GM21447 (cell line): ENCODE results near the gene AMN.
"Not testable (repeated sequence)": the region's sequence is repeated elsewhere in the genome, so short reads cannot be mapped to it uniquely, and the experiment has no call there.

Experiments used
- ATAC-seq: cut with Tn5 transposase; IDR thresholded peaks from one replicate; pipeline ENCODE4 v1.9.1; 2021; ENCODE audit not compliant: unreplicated experiment

AMN gene

DNA sequence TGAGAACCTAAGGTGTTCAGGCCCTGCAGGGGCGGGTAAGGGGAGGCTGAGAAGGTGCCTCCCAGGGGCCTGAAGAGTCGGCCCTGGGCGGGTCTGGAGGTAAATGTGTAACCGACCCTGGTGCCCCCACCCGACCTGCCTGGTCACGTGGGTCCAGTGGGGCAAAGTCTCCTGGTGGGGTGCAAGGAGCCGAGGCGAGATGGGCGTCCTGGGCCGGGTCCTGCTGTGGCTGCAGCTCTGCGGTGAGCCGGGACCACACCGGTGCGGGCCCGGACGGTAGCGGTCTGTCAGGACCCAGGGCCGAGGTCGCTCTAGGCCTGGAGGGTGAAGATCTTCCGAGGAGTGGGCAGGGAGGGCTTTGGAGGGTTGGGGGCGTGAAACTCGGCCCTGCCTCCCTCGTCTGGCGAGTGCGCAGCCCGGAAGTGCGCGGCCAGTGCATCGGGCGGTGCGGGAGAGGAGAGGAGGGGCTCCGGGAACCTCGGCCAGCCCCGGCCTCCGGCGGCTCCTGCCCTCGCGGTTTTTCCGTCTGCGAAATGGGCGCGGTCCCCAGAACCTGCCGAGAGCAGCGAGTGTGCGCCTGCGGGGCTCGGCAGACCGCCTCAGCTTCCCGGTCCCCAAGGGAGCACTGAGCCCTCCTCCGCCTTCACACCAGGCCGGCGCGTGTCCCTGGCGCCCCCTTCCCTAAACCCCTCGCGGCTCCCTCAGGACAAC lies at the start of gene AMN:
AMN (plus strand) TSS at position 174 of the 711 bp plus-strand sequence; CDS start at position 200, 26 bp downstream.
- ATAC-seq = no peak

DNA sequence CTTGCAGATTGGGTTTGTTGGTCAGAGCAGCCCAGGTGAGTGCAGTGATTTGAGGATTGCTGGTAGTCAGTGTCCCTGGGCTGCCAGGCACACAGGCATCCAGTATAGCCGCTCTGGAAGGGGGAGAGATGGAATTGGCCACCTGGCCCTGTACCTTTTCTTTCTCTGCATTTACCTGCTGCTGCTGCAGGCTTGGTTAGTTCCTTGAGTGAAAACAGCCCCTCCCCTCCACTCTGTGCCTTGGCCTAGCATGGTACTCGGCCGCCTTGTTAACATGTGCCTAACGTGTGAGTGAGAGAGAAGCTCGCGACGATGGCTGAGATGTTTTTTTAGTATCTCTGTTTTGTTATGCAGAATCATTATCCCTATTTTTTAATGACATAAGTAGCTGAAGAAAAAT lies 49.3 kb upstream of the AMN start:
- ATAC-seq = no peak

DNA sequence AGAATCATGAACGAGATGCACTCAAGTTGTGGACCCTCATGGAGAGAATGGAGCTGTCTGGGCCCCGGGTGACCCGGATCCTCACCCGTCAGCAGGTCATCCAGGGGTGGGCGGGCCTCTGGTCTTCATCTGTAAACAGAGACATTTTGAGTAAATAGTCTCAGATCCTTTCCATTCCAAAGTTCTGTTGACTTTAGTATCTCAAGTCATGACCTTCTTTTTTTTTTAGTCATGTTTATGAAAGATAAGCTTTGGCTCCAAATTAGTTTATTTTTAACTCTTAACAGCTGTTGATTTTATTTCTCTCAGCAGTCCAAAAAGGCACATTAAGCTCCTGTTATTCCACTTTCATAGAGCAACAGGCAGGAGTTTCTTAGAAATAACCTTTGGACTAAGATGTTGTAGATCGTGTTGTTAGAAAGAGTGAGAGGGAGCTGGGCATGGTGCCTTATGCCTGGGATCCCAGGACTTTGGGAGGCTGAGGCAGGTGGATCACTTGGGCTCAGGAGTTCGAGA lies 48.9 kb upstream of the AMN start:
- no peak for ATAC-seq

DNA sequence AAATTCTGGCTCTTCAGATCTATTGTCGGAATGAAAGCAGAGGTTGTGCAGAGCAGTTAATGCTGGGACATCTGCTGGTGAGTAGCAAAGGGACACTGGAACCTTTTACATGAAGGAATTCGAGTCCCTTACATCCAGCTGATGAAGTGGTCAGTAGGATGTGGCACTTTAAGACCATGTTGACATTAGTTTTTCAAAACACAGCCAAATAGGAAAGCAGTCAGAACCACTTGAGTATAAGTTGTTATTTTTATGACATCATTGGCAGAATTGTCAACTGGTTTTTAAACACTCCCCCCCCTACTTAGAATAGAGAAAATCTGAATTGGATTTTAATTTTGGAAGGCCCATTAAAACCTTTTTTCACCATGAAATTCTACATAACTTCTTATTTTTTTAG lies 46.8 kb upstream of the AMN start:
- ATAC-seq = no peak

DNA sequence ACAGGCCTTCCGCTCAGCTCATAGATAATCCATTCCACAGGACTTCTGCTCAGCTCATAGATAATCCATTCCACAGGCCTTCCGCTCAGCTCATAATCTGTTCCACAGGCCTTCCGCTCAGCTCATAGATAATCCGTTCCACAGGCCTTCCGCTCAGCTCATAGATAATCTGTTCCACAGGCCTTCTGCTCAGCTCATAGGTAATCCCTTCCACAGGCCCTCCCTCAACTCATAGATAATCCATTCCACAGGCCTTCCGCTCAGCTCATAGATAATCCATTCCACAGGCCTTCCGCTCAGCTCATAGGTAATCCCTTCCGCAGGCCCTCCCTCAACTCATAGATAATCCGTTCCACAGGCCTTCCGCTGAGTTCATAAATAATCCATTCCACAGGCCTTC lies 45.0 kb upstream of the AMN start:
- not testable (repeated sequence) for ATAC-seq

GRCh38 chr14:102878174-102878969 lies 44.1 kb upstream of the AMN start:
- ATAC-seq = no peak

DNA sequence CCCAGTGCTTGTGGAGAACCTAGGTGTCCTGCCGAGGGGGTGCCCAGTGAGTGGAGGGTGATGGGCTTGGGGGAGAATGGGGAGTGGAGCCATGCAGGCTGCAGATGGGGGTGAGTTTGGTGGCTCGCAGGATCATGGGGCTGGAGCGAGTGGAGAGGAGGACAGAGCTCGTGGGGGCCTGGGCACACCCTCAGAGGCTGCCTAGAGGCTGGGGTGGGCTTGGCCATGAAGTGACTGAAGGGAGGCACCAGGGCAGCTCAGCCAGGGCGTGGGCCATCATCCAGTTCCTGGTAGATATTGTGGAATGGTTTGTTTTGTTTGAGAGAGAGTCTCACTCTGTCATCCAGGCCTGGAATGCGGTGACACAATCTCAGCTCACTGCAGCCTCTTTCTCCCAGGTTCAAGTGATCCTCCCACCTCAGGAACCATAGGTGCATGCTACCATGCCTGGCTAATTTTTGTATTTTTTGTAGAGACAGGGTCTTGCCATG lies 43.4 kb upstream of the AMN start:
- ATAC-seq = no peak

- no peak for ATAC-seq
Measured at GRCh38 chr14:102882226-102882906, 40.1 kb upstream of the AMN start.

- ATAC-seq = no peak
Measured at GRCh38 chr14:102883089-102883541, 39.3 kb upstream of the AMN start.

GRCh38 chr14:102883554-102883953 lies 38.9 kb upstream of the AMN start:
- no peak for ATAC-seq

DNA sequence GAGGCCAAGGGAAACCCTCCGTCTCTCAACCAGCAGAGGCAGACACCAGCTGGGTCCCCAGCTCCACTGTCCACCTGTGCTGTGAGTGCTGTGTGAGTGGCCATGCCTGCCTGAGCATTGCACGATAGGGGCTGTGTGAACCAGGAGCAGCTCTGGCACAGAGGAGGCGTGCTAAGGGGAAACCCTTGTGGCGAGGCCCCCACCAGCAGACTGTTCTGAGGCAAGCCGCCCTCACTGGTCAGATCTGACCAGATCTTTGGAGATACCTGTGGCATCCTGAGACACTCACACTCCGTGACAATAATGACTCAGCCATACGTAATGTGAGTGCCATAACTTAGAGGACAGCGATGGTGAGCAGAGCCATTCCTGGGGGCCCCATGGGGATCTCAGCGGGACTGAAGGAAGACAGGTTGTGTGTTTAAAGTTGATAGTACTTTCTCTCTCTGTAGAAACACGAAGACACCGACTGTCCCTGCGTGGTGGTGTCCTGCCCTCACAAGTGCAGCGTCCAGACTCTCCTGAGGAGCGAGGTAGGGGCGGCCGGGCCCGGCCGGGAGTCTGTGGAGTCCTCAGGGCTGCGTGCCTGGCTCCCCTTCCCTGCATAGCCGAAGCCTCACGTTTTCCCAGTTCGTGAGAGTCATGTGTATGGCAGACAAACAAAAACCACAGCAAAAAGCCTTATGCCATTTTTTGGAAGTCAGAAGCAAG lies 36.6 kb upstream of the AMN start:
- ATAC-seq = no peak

DNA sequence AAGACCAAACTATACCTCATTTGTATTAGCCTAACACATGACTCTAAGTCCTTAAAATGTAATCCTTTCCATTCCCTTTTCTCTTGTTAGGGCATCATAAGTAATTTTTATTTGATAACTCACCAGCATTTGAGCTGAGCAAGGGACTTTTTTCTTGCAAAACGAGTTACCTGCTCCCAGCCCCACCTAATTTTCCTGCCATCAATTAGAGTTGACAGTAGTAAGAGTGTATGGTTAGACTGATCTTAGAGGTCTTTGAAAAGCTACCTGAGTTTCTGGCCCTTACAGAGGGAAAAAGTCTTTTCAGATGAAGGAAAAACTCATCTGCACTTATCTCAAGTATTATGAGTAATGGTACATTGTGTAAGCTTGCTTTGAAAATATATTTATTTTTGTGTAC lies 33.7 kb upstream of the AMN start:
- no peak for ATAC-seq

DNA sequence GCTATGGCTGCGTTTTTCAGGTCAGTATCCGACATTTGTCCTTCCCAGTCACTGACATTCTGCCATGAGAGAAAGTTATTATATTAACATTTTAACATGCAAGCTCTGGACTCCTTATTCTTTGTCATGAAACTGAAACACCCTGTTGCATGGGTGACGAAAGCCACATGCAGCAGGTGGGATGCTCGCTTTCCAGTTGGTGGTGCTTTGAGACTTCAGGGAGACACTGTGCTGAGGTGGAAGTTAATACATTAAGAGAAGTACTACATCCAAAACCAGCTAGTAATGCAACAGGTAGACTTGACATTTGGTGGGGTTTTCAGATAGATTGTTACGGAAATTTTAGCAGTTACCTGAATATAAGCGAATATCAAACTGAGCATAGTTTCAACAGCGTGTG lies 32.8 kb upstream of the AMN start:
- ATAC-seq = no peak

DNA sequence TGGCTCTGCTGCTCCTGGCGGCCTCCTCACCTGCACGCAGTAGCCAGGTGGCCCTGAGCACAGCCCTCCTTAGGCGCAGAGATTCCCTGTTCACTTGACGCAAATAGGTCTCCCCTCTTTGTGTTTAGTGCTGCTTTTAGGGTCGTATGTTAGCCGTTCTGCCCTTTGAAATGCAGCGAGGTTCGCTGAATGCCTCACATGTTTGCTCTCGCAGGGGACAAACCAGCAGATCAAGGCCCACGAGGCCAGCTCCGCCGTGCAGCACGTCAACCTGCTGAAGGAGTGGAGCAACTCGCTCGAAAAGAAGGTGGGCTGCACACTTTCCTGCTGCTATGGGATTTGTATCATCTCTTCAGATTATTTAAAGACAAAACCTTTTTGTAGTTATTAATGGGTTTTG lies 31.4 kb upstream of the AMN start:
- no peak for ATAC-seq

GRCh38 chr14:102891556-102891955 lies 30.9 kb upstream of the AMN start:
- no peak for ATAC-seq

- ATAC-seq = no peak
Measured at GRCh38 chr14:102892651-102893050, 29.8 kb upstream of the AMN start.

- no peak for ATAC-seq
Measured at GRCh38 chr14:102893452-102893851, 29.0 kb upstream of the AMN start.

GRCh38 chr14:102896735-102897134 lies 25.7 kb upstream of the AMN start:
- ATAC-seq = not testable (repeated sequence)

- no peak for ATAC-seq
Measured at GRCh38 chr14:102897299-102898027, 25.0 kb upstream of the AMN start.

DNA sequence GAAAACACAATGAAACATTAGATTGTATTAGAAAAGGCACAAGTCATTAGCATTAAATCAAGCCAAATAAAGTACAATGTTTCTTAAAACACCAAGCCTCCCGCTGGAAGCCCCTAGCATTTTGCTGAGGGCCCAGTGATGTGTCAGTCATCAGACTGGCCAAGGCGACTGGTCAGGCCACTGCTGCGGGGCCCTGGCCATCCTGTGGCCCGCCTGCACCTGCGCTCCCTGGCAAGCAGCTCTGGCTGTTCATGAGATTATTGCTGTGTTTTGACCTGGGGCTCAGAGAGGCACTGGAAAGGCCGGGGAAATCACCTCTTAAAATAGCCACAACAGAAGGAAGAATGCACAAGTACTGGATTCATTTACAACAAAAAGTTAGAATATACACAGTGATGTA lies 24.2 kb upstream of the AMN start:
- ATAC-seq = no peak
